GM20431 (cell line): ENCODE results near the gene ADAMTS9.

Source experiments
- in situ Hi-C: fragments of 300-500 bp; cut with MseI, MboI; formaldehyde crosslinking; loops from one replicate; pipeline ENCODE4 v1.15.0; 2020; ENCODE audit warnings: low sequenced_read_pairs; ENCODE audit not compliant: unreplicated experiment

The ADAMTS9 gene

DNA sequence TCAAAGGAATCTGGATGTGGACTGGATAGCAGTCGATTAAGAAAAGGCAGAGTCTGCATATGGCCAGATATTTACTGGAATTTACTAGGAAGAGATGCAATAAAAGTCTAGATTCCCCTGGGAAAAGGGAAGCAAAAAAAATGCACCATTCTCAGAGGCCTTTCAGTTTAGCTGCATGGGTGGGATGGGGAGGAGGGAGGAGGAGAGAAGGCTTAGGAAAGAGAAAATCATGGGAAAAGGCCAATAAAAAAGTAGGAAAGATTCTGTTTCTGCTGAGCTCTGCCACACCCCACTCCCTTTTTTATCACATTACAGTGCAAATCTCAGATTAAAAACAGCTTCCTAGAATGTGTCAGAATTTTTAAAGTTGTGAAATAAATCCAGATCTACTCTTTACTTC lies 103.6 kb downstream of the ADAMTS9 start:
- in situ Hi-C loops, result no loop called here

DNA sequence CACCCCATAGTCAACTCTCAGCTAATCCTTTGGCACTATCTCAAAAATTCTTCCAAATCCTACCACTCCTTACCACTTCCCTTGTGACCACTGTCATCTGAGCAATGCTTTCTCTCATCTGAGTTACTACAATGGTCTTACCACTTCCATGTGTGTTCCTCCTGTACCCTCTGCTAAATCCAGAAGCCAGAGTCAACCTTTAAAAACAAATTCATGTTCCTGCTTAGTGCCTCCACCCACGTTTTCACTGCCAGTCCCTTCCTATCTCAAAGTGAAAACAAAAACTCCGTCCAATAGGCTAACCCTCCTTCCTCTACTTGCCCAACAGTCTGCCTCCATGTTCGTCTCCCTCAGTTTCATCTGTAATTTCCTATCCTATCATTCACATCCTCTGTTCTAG lies 109.0 kb downstream of the ADAMTS9 start:
- in situ Hi-C loops, result no loop called here

DNA sequence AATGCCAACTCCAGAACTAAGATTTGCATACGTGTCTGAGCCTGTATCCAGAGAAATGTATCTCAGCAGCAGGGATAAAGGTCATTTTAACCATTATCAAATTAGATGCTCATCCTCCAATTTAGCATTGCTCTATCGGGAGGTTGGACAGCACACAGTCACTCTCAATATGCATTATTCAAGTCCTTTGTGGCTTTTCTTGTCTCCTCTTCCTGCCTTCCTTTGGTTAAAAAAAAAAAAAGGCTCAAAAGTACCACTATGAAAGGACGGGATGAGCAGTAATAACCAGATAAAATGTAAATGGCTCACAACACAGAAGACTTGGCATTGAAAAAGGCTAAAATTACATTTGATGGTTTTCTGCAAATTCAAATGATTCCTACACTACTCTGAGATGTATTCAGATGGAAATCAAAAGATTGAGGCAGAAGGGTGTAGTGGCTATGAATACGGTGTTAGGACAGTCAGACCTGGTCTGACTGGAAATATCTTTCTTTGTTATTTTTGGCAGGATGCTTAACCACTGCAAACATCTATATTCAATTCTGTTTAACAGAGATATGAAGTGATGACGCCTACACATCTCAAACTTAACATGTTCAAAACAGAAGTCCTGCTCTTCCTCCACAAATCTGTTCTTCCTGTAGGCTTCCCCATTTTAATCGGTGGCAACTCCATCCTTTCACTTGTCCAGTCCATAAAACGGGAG lies 109.6 kb downstream of the ADAMTS9 start:
- in situ Hi-C loops, result no loop called here

DNA sequence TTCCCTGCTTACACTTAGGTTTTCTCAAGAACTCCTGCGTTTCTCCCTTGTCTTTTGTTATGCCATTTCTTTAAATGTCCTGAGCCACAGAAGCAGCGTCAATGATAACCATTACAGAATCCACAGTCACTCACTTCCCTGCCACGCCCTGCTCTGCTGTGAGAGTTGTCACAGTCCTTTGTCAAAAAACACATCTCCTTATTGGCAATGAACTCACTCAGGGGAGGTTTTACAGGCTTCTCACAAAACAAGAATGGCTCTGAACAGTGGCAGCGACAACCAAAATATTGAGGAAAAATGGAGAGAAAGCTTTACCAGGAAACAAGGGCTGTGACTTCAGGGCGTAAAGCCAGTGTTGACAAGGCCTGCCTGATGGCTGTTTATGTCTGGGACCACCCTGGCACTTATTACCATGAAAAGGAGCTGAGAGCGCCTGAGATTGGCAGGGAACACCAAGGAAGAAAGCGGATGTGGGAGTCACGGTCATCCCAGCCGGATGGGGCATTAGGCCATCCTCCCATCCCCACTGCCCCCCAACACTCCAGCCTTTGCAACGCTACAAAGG lies 111.5 kb downstream of the ADAMTS9 start:
- in situ Hi-C loops, result no loop called here

DNA sequence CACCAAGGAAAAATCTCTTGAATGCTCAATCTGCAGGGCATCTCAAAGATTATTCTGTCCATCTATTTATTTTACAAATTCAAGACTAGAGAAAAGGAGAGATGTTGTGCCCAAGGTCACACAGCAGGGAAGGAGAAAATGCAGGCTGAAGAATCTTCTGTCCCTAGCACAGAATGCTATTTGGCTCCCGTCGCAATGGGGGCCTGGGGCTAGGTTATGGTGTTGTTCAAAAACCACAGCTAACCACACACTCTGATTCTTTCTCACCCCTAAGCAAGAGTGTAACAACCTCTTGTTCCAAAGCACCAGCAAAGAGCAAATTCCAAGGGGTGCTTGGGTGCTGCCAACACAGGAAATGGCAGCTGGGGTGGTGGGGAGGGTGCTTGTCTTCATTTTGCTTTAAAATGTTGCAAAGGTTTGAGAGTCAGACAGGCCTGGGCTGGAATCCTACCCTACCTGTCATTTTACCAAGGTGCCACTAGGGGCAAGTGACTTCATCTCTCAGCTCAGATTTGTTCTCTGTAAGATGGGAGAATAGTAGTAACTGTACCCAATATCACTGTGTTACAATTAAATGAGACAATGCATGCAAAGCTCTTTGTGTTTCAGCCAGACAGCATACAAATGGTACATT lies 112.5 kb downstream of the ADAMTS9 start:
- in situ Hi-C loops, result no loop called here

DNA sequence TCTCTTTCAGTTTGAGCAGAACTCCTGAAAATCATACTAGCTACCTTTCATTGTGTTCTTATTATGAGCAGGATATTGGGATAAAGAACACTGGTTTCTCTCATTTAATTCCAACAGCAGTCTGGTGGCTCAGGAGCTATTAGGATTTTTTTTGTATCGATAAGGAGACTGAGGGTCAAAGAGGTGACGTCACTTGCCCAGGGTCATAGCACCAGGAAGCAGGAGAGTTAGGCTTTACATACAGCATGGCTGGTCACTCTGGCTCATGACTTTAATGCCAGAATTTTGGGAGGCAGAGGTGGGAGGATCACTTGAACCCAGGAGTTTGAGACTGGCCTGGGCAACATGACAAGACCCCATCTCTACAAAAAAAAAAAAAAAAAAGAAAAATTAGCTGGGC lies 113.6 kb downstream of the ADAMTS9 start:
- in situ Hi-C loops, result no loop called here

DNA sequence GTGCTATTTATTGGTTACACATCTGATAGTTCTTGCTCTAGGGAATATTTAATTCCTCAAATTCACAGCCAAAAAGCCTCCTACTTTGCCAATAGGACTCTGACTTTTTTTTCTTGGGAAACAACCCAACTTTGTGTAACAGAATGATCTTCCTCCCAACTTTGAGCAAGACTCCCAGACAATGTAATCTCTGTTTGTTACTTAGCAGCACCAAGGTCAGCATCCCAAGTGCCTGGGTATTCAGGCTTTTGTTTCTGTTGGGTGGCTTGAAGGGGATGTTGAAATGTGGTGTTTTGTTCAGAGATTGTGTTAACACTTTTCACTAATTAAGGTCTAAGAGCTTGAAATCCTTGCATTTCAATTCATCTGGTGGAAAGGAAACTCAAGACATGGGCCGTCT lies 115.8 kb downstream of the ADAMTS9 start:
- in situ Hi-C loops, result no loop called here

DNA sequence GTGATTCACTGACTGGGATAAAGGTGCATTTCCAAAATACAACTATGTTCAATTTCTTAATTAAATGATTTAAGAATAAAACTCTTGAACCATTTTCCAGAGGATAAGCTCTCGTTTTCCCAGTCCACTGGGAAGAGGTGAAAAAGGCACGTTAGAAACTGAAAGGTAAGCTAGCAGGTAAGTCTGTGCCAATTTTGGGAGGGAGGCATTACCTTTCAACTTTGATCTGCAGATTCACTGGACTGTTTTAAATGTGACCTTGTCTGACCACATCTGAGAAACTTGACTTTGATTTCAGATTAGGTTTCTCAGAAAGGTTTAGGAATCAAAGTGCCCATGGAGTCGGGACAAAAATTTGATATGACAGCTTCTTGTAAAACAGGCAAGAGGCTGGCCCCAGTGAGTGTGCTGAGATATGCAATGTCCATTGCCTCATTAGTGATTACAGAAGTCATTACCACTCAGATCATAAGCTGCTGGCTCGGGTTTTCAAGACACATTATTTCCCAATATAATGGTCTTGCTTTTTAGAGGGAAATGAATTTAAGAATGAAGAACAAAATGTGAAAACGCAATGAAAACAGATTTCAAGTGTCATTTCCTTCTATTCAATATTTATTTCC lies 118.8 kb downstream of the ADAMTS9 start:
- in situ Hi-C loops, result no loop called here

DNA sequence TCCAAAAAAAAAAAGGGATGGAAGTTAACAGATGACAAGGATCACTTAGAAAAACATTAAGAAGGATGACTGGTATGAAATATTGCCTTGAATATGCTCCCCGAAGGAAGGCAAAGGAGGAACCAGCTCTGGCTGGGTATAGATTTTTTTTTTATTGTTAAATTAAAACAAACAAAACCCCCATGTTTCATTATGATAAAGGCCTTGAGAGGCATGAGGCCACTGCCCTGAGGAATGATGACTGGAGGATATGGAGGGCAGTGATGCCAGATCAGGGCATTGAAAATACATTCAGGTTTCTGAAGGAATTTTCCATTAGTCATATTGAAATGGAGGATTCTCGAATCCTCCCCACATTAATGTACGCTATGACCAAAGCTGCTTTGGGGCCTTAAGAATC lies 120.9 kb downstream of the ADAMTS9 start:
- in situ Hi-C loops, result no loop called here

DNA sequence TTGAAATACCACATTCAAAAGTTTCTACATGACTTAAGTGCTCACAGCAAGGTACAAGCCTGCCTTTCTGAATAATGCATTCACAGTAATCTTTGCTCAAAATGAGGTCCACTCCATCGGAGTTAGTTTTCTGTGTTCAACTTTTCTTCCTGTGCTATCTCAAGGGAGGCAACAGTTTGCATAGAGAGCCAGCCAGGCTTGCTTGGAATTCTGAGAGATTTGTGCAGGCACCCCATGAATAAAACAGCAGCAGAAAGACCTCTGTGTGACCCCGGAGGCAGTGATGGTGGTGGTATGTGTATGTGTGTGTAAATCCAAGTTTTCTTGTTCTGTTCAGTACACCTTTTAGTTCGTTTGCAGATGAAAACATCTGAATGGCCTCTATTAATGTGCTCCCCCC lies 124.0 kb downstream of the ADAMTS9 start:
- in situ Hi-C loops, result no loop called here

DNA sequence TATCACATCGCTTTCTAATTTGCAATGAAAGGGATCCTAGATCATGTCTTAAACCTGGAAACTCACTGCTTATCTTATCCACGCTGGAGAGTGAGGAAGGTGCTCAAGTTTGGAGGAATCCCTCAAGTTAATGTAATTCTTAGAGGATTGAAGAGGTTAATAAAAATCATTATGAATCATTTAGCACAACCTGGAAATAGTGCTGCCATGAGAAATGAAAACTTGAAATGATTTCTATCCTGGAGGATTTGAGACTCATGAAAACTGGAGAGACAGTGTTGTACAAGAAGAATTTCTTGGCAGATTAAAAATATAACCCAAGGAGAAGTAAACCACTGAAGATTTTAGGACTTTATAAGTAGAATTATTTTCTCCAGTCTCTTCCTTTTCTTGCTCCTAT lies 125.9 kb downstream of the ADAMTS9 start:
- in situ Hi-C loops, result no loop called here

DNA sequence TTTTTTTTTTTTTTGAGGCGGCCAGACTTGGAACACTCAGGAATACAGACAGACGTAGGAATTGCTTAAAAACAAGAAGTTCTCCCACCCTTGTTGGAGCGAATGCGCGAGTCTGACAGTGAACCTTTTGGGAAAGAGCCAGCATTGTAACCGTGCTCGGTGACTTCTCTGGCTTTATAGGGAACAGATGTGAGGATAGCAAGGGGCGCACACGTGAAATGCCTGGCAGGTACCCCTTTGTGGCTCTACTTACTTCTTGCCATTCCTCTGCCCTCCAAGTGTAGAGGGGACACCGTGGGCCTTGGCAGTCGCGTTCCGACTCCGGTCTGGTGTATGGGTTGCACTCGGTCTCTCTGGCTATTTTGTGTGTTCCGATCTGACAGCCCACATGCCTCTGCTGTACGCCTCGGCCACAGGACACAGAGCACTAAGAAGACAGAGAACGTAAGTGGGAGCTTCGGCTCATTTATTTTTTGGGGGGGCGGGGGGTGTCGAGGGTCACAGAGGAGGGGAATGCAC lies 126.4 kb downstream of the ADAMTS9 start:
- in situ Hi-C loops, result no loop called here

DNA sequence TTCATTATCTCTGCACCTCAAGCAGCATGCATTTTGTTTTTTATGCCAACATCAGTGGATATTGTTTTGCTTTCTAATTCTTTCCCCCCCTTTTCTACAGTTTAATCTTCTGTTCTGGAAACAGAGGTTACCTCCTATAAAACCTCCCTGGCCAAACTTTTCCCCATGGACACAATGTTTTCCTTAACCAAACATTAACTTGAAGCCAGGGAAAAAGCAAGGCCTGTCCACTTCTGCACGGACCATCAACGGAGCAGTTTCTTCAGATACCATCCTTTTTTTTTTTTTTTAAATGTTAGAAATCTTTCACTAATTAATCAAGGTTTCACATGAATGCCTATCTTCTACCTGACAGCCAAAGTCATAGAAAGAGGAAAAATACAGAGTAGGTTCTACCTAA lies 127.0 kb downstream of the ADAMTS9 start:
- in situ Hi-C loops, result no loop called here

DNA sequence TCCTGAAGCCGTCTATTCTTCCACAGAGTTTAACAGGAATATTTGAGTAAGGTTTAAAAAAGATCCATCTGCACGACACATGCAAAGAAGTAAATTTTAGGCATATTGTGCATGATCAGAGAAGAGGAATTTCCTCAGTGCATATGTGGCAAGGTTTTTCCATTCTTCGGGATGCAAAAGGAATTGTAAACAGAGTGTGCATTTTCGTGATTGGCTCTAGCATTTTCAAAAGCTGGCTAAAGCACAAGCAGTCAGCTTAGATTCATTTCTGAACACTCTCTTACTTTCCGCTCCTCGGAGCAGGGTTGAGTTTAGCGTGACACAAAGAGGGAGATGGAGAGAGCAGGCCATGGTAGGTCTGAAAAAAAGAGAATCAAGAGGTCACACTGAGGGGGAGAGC lies 128.2 kb downstream of the ADAMTS9 start:
- in situ Hi-C loops, result no loop called here

DNA sequence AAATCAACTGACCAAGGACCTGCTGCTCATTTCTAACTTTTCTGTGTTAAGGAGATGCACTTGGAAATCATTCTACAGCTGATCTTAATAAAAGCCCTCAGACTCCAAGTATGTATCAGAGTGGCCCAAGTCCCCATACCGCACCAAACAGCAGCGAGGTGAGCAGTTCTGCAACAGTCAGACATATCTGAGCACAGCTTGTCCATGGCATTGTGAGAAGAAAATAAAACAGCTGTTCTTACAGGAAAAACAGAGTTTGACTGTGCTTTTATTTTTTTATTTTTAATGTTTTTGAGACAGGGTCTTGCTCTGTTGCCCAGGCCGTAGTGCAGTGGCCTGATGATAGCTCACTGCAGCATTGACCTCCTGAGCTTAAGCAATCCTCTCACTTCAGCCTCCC lies 131.8 kb downstream of the ADAMTS9 start:
- in situ Hi-C loops, result no loop called here

DNA sequence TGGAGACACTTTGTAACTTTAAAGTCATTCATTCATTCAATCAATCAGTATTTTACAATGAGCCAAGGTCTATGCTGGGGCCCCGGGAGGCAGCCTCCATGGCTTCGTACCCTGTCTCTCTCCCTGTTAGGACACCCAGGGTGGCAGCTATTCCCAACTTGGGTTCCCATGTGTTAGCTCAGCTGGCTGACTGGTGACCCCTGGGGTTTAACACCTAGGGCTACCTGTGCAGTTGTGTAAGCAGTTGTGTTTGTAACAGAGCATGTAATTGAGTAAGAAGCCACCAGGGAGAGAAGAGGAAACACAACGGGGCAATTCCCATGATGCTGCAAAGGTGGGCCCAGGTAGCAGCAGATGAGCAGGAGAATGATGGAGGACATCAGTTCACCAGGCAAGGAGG lies 132.4 kb downstream of the ADAMTS9 start:
- in situ Hi-C loops, result no loop called here

DNA sequence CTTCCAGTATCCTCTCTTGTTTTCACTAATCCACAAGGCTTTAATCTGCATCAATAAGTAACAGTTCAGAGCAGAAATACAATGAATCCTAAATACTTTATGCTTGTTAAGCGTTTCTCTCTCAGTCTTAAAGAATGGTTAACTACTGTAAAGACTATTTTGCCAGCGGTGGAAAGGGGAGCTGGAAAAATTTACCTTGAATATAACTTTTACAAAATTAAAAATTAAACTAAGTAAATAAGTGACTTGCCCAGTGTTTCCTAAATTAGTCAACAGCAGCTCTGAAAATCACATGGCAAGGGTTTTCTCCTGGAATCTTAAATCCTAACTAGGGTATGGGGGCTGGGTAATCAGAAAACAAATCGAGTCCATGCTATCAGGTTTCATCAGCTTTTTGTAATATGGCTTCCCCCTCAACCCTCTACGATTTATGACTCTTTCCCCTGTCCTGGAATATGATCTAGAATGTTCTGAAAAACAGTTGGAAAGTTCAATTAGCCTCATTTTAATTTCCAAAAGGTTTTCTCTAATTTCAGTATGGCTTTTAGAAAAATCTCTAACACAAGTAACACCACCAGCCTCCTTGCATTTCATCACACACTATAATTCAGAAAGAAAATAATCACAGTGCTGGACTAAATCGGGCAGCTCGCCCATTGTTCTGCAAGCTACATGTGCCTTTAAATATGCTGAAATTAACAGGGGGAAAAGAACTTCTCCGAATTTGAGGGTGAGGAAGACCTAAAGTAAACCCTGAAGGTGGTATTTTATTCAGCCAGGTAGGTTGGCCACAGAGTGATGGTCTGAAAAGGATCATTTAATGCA lies 133.5 kb downstream of the ADAMTS9 start:
- in situ Hi-C loops, result no loop called here

DNA sequence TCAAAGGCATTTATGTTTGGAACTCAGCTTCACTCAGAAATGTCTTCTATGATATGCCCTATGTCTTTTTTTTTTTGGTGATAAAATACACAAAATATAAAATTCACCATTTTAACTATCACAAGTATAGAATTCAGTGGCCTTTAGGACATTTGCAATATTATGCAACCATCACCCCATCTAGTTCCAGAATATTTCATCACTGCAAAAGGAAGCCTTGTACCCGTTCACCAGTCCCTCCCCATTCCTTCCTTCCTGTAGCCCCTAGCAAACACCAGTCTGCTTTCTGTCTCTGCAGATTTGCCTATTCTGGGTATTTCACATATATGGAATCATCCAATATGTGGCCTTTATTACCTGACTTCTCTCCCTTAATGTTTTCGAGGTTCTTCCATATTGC lies 134.8 kb downstream of the ADAMTS9 start:
- in situ Hi-C loops, result no loop called here

DNA sequence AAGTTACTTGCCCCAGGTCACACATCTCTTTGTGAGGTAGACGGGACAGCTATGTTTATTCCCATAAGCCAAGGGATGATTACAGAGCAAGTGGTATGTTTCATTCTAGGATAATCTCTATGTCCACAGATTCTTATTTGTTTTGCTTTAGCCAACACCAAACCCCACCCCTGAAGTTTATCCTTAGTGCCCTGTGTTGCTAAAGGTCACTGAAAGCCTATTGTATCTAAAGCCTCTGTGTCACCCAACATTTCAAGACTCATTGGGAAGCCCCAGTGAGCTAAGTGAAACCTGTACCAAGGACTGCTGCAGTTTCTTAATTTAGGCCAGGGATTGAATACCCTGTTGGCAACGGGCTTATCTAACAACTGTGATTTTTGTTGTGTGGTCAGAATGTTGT lies 135.6 kb downstream of the ADAMTS9 start:
- in situ Hi-C loops, result no loop called here

DNA sequence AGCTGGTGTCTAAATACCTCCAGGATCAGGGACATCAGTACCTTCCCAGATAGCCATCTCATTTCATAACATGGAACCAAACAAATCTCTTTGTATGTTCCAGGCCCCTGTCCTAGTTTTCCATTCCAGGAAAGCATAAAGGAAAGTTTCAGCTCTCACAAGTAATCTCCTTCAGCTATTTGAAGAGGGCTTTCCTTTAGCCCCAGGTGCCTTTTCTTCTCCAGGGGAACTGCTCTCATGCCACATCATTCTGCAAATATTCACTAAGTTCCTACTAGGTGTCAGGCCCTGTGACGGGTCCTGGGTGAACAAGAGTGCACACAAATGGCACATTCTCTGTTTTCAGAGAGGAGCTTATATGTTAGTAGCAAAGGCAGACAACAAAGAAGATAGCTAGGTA lies 136.1 kb downstream of the ADAMTS9 start:
- in situ Hi-C loops, result no loop called here
